H1 (cell line): Measurements from ENCODE around the gene TTC6. TPM values are rescaled to one million over a fixed set of nuclear protein-coding genes. Genes with fewer than 3 reads are reported as not detected.

ENCODE experiments used
- CTCF ChIA-PET: fragments of 300-600 bp; sonication (Branson Sonifier 250); formaldehyde crosslinking; loops from one replicate; lab custom pipeline; 2021; ENCODE audit not compliant: partially characterized antibody; lab: Charles Lee
- POLR2A ChIA-PET: fragments of 300-600 bp; sonication (Branson Sonifier 250); formaldehyde crosslinking; loops from one replicate; lab custom pipeline; 2021; ENCODE audit warnings: inconsistent platforms; ENCODE audit not compliant: partially characterized antibody; lab: Charles Lee
- DNase-seq, 2 experiments: peaks; one replicate each; pipeline versions ENCODE4 v3.0.0 to v3.0.0-alpha.2; 2010 to 2022; ENCODE audit warnings: low spot score in 2 of 2, low read depth in 1 of 2, mixed read lengths in 1 of 2
- FAIRE-seq: peaks from 2 replicates; lab custom pipeline; 2011; peaks lifted over from hg19 to GRCh38; lab: Jason Lieb, UNC
- H2AFZ ChIP-seq: 2 replicates; pipeline ENCODE4 v1.8.1; 2012; ENCODE audit warnings: low read length, inconsistent platforms
- H2AK5ac ChIP-seq: 2 replicates; pipeline ENCODE4 v1.6.1; 2013; ENCODE audit warnings: low read depth, low read length
- H2BK120ac ChIP-seq: replicated peaks from 2 replicates; pipeline ENCODE3; 2013; ENCODE audit warnings: low read depth, low read length, inconsistent platforms
- H2BK12ac ChIP-seq: 2 replicates; pipeline ENCODE4 v1.6.1; 2013; ENCODE audit warnings: low read depth, low read length
- H2BK15ac ChIP-seq: 2 replicates; pipeline ENCODE4 v1.6.1; 2013; ENCODE audit warnings: low read length
- H2BK20ac ChIP-seq: 2 replicates; pipeline ENCODE4 v1.6.1; 2013; ENCODE audit warnings: low read length
- H2BK5ac ChIP-seq: 2 replicates; pipeline ENCODE4 v1.6.1; 2013; ENCODE audit warnings: low read depth, low read length
- H3K14ac ChIP-seq: 2 replicates; pipeline ENCODE4 v1.6.1; 2013; ENCODE audit warnings: inconsistent platforms; ENCODE audit not compliant: insufficient read length
- H3K18ac ChIP-seq: 2 replicates; pipeline ENCODE4 v1.6.1; 2013; ENCODE audit warnings: low read length; ENCODE audit errors: extremely low read depth
- H3K23ac ChIP-seq: 2 replicates; pipeline ENCODE4 v1.6.1; 2013; ENCODE audit warnings: inconsistent platforms; ENCODE audit not compliant: insufficient read length
- H3K23me2 ChIP-seq: 2 replicates; pipeline ENCODE4 v1.6.1; 2013; ENCODE audit warnings: low read depth, low read length
- H3K27ac ChIP-seq: 2 replicates; pipeline ENCODE4 v1.6.1; 2011; ENCODE audit warnings: low read depth, low read length, inconsistent platforms
- H3K27me3 ChIP-seq, 4 experiments: replicated peaks in 1 of 4; 1 replicate in 1 of 4; 2 replicates in 3 of 4; pipeline versions ENCODE4 v1.6.1 to v1.8.1; 2011 to 2013; ENCODE audit warnings: low read length in 3 of 4, mild to moderate bottlenecking in 3 of 4, inconsistent platforms in 2 of 4, mixed read lengths in 2 of 4, moderate library complexity in 1 of 4; ENCODE audit not compliant: control insufficient read depth in 3 of 4, insufficient read depth in 3 of 4; ENCODE audit errors: extremely low read depth in 1 of 4
- H3K36me3 ChIP-seq, 4 experiments: 2 replicates each; pipeline versions ENCODE4 v1.6.1 to v1.8.1; 2011 to 2013; ENCODE audit warnings: mild to moderate bottlenecking in 4 of 4, low read length in 3 of 4, moderate library complexity in 2 of 4, control low read depth in 1 of 4, inconsistent platforms in 1 of 4; ENCODE audit not compliant: insufficient read depth in 4 of 4, control insufficient read depth in 2 of 4
- H3K4ac ChIP-seq: replicated peaks from 2 replicates; pipeline ENCODE3; 2013; ENCODE audit warnings: low read length, low read depth, mixed read lengths, inconsistent platforms; ENCODE audit not compliant: insufficient read length
- H3K4me1 ChIP-seq, 4 experiments: replicated peaks in 1 of 4; 1 replicate in 1 of 4; 2 replicates in 3 of 4; pipeline versions ENCODE4 v1.6.1 to v1.8.1; 2011 to 2013; ENCODE audit warnings: low read length in 3 of 4, inconsistent platforms in 2 of 4, mixed read lengths in 1 of 4; ENCODE audit not compliant: insufficient read depth in 4 of 4, control insufficient read depth in 3 of 4
- H3K4me2 ChIP-seq, 2 experiments: 2 replicates each; pipeline versions ENCODE4 v1.6.1 to v1.8.1; 2011 to 2013; ENCODE audit warnings: low read depth in 2 of 2, low read length in 2 of 2, control low read depth in 1 of 2, inconsistent platforms in 1 of 2, mild to moderate bottlenecking in 1 of 2; ENCODE audit not compliant: insufficient read depth in 1 of 2
- H3K4me3 ChIP-seq, 4 experiments: fragments of 200-600, 300-600 bp in 1 of 4; sonication (generic), shearing (Covaris generic), sonication (Bioruptor Twin) in 1 of 4; 2 replicates each; pipeline versions ENCODE4 v1.5.1 to v1.8.1; 2011 to 2016; ENCODE audit warnings: low read length in 4 of 4, low read depth in 3 of 4, control low read depth in 2 of 4, inconsistent platforms in 2 of 4, mild to moderate bottlenecking in 2 of 4, mixed read lengths in 1 of 4, moderate library complexity in 1 of 4; ENCODE audit not compliant: insufficient read depth in 2 of 4; ENCODE audit errors: extremely low read depth in 1 of 4
- H3K56ac ChIP-seq: replicated peaks from 2 replicates; pipeline ENCODE3; 2013; ENCODE audit warnings: low read depth, mild to moderate bottlenecking, mixed read lengths, low read length, inconsistent platforms; ENCODE audit not compliant: insufficient read length
- H3K79me1 ChIP-seq: 2 replicates; pipeline ENCODE4 v1.6.1; 2013; ENCODE audit warnings: low read depth, low read length, control low read depth
- H3K79me2 ChIP-seq, 2 experiments: 2 replicates each; pipeline versions ENCODE4 v1.6.1 to v1.8.1; 2012 to 2013; ENCODE audit warnings: low read length in 2 of 2, mild to moderate bottlenecking in 2 of 2, inconsistent platforms in 1 of 2; ENCODE audit not compliant: insufficient read depth in 2 of 2, control insufficient read depth in 1 of 2
- H3K9ac ChIP-seq, 4 experiments: replicated peaks in 1 of 4; 1 replicate in 1 of 4; 2 replicates in 3 of 4; pipeline versions ENCODE4 v1.6.1 to v1.8.1; 2011 to 2013; ENCODE audit warnings: low read depth in 3 of 4, low read length in 3 of 4, control low read depth in 2 of 4, mild to moderate bottlenecking in 2 of 4, moderate library complexity in 2 of 4, inconsistent platforms in 1 of 4; ENCODE audit errors: extremely low read depth in 1 of 4
- H3K9me3 ChIP-seq, 2 experiments: 2 replicates each; pipeline versions ENCODE4 v1.6.1 to v1.8.1; 2012 to 2013; ENCODE audit warnings: mild to moderate bottlenecking in 2 of 2, moderate library complexity in 2 of 2, control low read depth in 1 of 2, inconsistent platforms in 1 of 2, low read depth in 1 of 2, low read length in 1 of 2, mixed read lengths in 1 of 2; ENCODE audit not compliant: insufficient read depth in 2 of 2
- H4K20me1 ChIP-seq, 2 experiments: replicated peaks in 1 of 2; 2 replicates each; pipeline versions ENCODE3 to v1.8.1; 2011 to 2013; ENCODE audit warnings: inconsistent platforms in 2 of 2, low read length in 2 of 2, mild to moderate bottlenecking in 1 of 2; ENCODE audit not compliant: insufficient read depth in 2 of 2, control insufficient read depth in 1 of 2
- H4K5ac ChIP-seq: 2 replicates; pipeline ENCODE4 v1.6.1; 2013; ENCODE audit warnings: low read length, low read depth, mixed read lengths, inconsistent platforms; ENCODE audit not compliant: insufficient read length
- H4K8ac ChIP-seq: 2 replicates; pipeline ENCODE4 v1.8.0; 2013; ENCODE audit warnings: mild to moderate bottlenecking, moderate library complexity, low read length, inconsistent platforms; ENCODE audit not compliant: insufficient read depth; ENCODE audit errors: extremely low read depth
- H4K91ac ChIP-seq: replicated peaks from 2 replicates; pipeline ENCODE3; 2013; ENCODE audit warnings: low read length, mixed read lengths, inconsistent platforms; ENCODE audit not compliant: insufficient read length
- BACH1 ChIP-seq: IDR thresholded peaks from 2 replicates; pipeline ENCODE4 v1.6.1; 2012; ENCODE audit warnings: low read length, improper control_type of control experiment
- CHD2 ChIP-seq: IDR thresholded peaks from 2 replicates; pipeline ENCODE4 v1.6.1; 2012; ENCODE audit warnings: low read length, improper control_type of control experiment
- JUND ChIP-seq: IDR thresholded peaks from 2 replicates; pipeline ENCODE4 v1.6.1; 2011; ENCODE audit warnings: mild to moderate bottlenecking, improper control_type of control experiment, low read length
- RFX5 ChIP-seq: IDR thresholded peaks from 2 replicates; pipeline ENCODE4 v1.6.1; 2011; ENCODE audit warnings: low read depth, low read length, improper control_type of control experiment, borderline replicate concordance
- RNF2 ChIP-seq: fragments of 200-900, 300-1000 bp; sonication (generic); IDR thresholded peaks from 2 replicates; pipeline ENCODE4 v1.7.1; 2016; ENCODE audit warnings: borderline replicate concordance, low read depth, mild to moderate bottlenecking, antibody characterized with exemption, low read length; ENCODE audit not compliant: poor library complexity, severe bottlenecking; ENCODE audit errors: missing control alignments
- SIX5 ChIP-seq: IDR thresholded peaks from 2 replicates; pipeline ENCODE4 v1.6.1; 2011; ENCODE audit warnings: mild to moderate bottlenecking, low read depth, low read length
- SP2 ChIP-seq: IDR thresholded peaks from 2 replicates; pipeline ENCODE4 v1.6.1; 2012; ENCODE audit warnings: mild to moderate bottlenecking, low read length, inconsistent platforms
- SP4 ChIP-seq: IDR thresholded peaks from 2 replicates; pipeline ENCODE4 v1.6.1; 2012; ENCODE audit warnings: low read length, inconsistent platforms
- SRF ChIP-seq: IDR thresholded peaks from 2 replicates; pipeline ENCODE4 v1.6.1; 2011; ENCODE audit warnings: mild to moderate bottlenecking, low read depth, low read length, moderate library complexity
- WGBS, 2 experiments: shearing (Covaris generic) in 1 of 2; methylation state at CpG; one replicate each; pipeline versions ENCODE4 v1.1.6 to v1.1.7; 2013 to 2015; ENCODE audit warnings: low lambda C conversion rate in 2 of 2, mixed read lengths in 2 of 2, inconsistent platforms in 1 of 2, low coverage in 1 of 2, missing lambda C conversion rate in 1 of 2; ENCODE audit not compliant: insufficient replicate concordance in 2 of 2, insufficient coverage in 1 of 2, insufficient read length in 1 of 2; ENCODE audit errors: extremely low coverage in 1 of 2, missing lambda C conversion rate in 1 of 2; 5-methylcytosine and 5-hydroxymethylcytosine counted together
- polyA plus RNA-seq, 7 experiments: library from polyadenylated mRNA; depleted of rRNA in 3 of 7; stranded (reverse) in 5 of 7; unstranded in 2 of 7; fragments of >200 nt in 5 of 7; fragments of 200-250 nt in 2 of 7; gene quantifications; 1 replicate in 5 of 7; 2 replicates in 1 of 7; 4 replicates in 1 of 7; pipeline versions ENCODE4 v1.2.1 to v1.2.3, GENCODE V29; 2011 to 2013; ENCODE audit warnings: missing spikeins in 2 of 7, mixed read lengths in 2 of 7
- total RNA-seq: library from RNA; stranded (reverse); fragmentation: NEBNext Ultra II Directional; extraction: Animal tissue kit (Norgen Biotek cat#: 25700); gene quantifications from 2 replicates; pipeline ENCODE4 v1.2.1, GENCODE V29; 2021
- TF ChIP-seq, protein P1 (sequence below): IDR thresholded peaks from 2 replicates; pipeline ENCODE4 v1.6.1; 2012; ENCODE audit warnings: low read length, inconsistent platforms
- TF ChIP-seq, protein P2 (sequence below): IDR thresholded peaks from 2 replicates; pipeline ENCODE4 v1.6.1; 2012; ENCODE audit warnings: inconsistent platforms
- TF ChIP-seq, protein P3 (sequence below): IDR thresholded peaks from 2 replicates; pipeline ENCODE4 v1.6.1; 2012; ENCODE audit warnings: inconsistent platforms

Gene TTC6
- total and polyA plus RNA-seq, 2 of the 8 experiments (the other 6 are each of a cell fraction or from before 2014, with no cell fraction given), result 0.02 TPM; not detected in 1

DNA sequence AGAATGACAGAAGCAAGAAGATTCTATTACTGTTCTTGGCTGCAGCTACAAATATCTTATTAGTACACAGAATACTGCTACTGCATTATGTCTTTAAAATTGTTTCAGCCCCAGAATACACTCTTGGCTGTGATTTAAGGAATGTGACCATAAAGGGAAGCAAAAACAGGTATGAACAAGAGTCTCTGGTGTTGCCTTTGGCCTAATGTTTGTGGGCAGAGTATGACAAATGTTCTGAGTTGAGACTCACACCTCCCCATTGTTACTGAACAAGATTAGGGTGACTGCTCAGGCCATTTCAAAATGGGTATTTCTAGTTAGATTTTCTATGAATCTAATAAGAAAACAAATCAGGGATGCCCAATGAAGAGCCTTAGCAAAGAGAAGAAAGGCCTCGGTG, 28.5 kb downstream of the TTC6 start:
- H2BK5ac ChIP-seq, result no peak overlapping the region
- no peak overlapping the region for H2BK20ac ChIP-seq
- H3K27me3 ChIP-seq, result peaks cover 16 to 40% (median 31%) of the 10 kb centered on the region in 4 experiments
- no peak overlapping the region for H4K91ac ChIP-seq
- no peak overlapping the region for H4K5ac ChIP-seq
- POLR2A ChIA-PET, result no interaction called here
- no peak overlapping the region for H3K4me2 ChIP-seq
- H3K4me1 ChIP-seq, result no peaks in the 10 kb centered on the region
- DNase-seq (no peak), FAIRE-seq (no peak)
- H3K23me2 ChIP-seq, result peaks cover 8% of the 10 kb centered on the region; the same call in 1 of the 2 replicates
- CTCF ChIA-PET, result interaction anchor here (5.3 kb wide), 1 partner anchor 25 kb away, joined by 37 read pairs; the partner anchor contains the start of genes FOXA1 and TTC6
- H3K23ac ChIP-seq, result no peak overlapping the region
- H4K20me1 ChIP-seq, result no peaks in the 10 kb centered on the region
- H2BK12ac ChIP-seq, result no peak overlapping the region
- H3K14ac ChIP-seq, result no peak overlapping the region
- no peak overlapping the region for H3K4me3 ChIP-seq
- H3K56ac ChIP-seq, result no peak overlapping the region
- H3K27ac ChIP-seq, result no peak overlapping the region
- no peaks in the 10 kb centered on the region for H3K79me2 ChIP-seq
- no peak overlapping the region for H2AK5ac ChIP-seq
- H4K8ac ChIP-seq, result no peak overlapping the region
- no peaks in the 10 kb centered on the region for H3K79me1 ChIP-seq
- no peaks in the 10 kb centered on the region for H3K9me3 ChIP-seq
- H3K36me3 ChIP-seq, result no peaks in the 10 kb centered on the region
- H3K9ac ChIP-seq, result no peak overlapping the region
- H2BK15ac ChIP-seq, result no peak overlapping the region
- H3K4ac ChIP-seq, result no peak overlapping the region
- H3K18ac ChIP-seq, result no peak overlapping the region
- no peak overlapping the region for H2BK120ac ChIP-seq
- no peak overlapping the region for H2AFZ ChIP-seq
- 86% methylated on average over 1 of the region's 1 CpG; no CpG with 5 or more reads in 1 of the 2 experiments for WGBS, 2 experiments
- TF ChIP-seq BACH1 (no peak), RFX5 (no peak), JUND (no peak), SRF (no peak), SP2 (no peak), RNF2 (no peak), SIX5 (no peak), CHD2 (no peak), SP4 (no peak)
- TF ChIP-seq, protein P1, sequence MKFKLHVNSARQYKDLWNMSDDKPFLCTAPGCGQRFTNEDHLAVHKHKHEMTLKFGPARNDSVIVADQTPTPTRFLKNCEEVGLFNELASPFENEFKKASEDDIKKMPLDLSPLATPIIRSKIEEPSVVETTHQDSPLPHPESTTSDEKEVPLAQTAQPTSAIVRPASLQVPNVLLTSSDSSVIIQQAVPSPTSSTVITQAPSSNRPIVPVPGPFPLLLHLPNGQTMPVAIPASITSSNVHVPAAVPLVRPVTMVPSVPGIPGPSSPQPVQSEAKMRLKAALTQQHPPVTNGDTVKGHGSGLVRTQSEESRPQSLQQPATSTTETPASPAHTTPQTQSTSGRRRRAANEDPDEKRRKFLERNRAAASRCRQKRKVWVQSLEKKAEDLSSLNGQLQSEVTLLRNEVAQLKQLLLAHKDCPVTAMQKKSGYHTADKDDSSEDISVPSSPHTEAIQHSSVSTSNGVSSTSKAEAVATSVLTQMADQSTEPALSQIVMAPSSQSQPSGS, result no peak
- TF ChIP-seq, protein P2, sequence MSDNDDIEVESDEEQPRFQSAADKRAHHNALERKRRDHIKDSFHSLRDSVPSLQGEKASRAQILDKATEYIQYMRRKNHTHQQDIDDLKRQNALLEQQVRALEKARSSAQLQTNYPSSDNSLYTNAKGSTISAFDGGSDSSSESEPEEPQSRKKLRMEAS, result no peak
- TF ChIP-seq, protein P3, sequence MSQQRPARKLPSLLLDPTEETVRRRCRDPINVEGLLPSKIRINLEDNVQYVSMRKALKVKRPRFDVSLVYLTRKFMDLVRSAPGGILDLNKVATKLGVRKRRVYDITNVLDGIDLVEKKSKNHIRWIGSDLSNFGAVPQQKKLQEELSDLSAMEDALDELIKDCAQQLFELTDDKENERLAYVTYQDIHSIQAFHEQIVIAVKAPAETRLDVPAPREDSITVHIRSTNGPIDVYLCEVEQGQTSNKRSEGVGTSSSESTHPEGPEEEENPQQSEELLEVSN, result no peak
